LNCAP (cell line): ENCODE data around the gene AFG3L2.

Experiments
- TF ChIP-seq, protein P1 (sequence below): fragments of 450-650 bp; IDR thresholded peaks from 2 replicates; pipeline ENCODE4 v1.5.1; 2017; ENCODE audit warnings: mild to moderate bottlenecking

AFG3L2 gene

DNA sequence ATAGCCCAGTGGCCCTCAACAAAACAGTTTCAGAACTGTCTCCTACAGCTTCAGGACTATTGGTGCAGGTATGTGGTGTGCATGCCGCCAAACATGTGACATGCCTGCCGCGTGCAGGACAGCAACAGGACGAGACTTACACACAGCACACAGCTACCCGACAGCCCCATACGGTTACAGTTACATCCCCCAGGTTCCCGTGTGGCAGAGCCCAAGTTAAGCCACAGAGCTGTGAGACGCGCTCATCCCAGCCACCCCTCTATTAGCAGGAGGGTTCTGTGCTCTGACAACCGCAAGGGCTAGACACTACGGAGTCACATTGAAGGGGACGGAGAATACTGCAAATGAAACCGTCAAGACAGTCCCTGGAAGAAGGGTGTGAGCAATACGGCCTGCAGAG lies 85.3 kb downstream of the AFG3L2 start:
- TF ChIP-seq, protein P1, sequence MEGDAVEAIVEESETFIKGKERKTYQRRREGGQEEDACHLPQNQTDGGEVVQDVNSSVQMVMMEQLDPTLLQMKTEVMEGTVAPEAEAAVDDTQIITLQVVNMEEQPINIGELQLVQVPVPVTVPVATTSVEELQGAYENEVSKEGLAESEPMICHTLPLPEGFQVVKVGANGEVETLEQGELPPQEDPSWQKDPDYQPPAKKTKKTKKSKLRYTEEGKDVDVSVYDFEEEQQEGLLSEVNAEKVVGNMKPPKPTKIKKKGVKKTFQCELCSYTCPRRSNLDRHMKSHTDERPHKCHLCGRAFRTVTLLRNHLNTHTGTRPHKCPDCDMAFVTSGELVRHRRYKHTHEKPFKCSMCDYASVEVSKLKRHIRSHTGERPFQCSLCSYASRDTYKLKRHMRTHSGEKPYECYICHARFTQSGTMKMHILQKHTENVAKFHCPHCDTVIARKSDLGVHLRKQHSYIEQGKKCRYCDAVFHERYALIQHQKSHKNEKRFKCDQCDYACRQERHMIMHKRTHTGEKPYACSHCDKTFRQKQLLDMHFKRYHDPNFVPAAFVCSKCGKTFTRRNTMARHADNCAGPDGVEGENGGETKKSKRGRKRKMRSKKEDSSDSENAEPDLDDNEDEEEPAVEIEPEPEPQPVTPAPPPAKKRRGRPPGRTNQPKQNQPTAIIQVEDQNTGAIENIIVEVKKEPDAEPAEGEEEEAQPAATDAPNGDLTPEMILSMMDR, result no peak

DNA sequence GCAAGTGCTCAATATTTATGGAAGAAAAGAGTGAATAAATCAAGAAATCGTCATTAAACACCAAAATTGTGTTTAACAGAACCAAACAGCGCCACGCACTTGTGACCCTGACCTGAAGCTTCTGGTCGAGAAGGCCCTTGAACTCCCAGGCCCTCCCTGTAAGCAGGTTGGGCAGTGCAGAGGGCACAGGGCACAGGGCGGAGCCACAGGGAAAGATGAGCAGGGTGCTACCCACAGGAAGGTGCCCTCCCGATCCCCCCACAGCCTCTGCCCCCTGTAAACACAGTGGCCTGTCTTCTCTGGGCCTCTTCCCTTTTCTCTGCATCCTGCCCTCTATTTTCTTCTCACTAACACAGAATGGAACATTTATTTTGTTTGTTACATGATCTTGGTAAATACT lies 85.9 kb downstream of the AFG3L2 start:
- TF ChIP-seq, protein P1, result no peak

DNA sequence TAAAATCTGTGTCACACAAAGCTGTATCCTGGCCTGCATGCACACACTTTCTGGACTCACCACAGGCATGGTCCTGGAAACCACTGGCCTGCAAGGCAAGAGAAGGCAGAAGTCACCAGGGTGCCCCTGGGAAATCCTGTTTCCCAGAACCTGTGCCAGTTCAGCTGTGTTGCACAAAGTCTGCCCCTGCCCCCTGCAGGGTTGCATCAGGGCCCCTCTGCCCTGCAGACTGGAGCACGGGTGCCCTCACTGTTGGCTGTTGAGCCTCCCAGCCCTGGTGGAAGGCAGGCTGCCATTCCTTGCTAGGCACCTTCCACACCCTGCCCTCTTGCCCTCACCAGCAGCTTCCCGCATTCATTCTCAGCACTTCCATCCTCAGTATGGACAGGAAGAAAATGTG lies 86.9 kb downstream of the AFG3L2 start:
- TF ChIP-seq, protein P1, result no peak

DNA sequence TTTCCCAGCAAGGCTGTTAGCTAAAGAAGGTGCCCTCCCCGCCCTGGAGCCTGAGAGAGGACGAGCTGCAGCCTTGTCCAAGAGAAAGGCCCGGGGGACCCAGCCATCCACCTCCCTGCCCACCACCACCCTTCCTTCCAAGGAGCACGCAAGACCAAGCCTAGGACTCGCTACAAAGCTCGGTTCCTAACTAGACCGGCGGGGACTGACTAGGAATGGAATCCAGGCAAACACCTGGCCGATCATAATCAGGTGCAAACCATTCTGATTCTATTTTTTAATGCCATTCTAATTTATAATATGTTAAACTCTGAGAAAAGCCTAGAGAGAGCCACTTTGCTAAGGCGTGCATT lies 88.6 kb downstream of the AFG3L2 start:
- TF ChIP-seq, protein P1, result no peak

DNA sequence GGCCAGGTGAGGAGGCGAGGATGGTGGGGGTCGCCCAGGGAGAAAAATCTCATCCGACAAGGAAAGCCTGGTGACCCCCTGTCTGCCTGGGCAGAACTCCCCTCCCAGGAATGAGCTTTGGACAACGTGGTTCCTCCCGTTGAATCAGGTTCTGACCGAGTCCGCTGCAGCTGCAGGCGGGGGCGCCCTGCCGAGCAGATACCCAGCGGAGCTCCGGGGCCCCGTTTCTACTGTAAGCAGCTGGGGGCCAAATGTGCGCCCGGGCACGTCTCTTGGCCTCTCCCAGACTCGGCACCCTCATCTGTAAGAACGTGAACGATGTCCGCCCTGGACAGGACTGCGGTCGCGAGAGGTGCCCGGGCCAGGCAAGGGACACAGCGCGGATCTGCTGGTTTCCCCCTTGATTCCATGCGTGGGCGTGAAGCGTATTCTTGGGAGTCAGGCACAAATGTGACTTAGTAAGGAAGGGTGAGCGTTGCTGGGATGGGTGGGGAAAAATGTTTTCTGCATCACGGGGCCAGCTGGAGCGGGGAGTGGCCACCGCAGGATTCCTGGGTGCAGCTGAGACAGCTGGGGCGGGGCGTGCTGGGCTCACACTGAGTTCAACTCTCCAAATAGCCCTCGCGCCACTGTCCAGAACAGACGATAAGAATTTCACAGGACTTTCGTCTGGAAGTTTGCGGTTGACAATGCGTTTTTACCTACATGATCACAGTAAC lies 89.2 kb downstream of the AFG3L2 start:
- TF ChIP-seq, protein P1, result no peak

DNA sequence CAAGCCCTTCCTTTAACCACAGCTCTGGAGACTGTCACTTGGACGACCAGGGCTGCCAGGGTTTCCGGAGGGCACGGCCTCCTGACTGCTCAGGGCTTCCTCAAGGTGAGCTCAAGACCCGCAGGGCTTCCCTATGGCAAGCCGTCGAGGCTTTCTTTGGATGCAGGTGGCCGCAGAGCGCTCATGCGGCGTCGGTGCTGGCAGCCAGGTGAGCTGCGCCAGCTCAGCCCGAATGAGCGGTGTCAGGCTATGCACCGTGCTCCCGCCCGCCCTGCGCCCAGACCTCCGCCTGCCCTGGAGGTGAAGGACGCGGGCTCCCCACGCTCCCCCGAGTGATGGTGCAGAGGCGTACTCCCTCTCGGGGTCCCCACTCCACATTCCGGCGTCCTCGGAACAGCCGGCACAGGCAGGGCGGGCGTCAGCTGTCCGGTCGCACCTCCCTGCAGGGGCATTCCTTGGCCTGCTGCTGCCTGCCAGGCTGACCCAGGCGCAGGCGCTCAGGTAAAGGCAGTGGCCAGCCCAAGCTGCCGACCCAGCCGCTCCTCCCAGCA lies 89.8 kb downstream of the AFG3L2 start:
- TF ChIP-seq, protein P1, result no peak

DNA sequence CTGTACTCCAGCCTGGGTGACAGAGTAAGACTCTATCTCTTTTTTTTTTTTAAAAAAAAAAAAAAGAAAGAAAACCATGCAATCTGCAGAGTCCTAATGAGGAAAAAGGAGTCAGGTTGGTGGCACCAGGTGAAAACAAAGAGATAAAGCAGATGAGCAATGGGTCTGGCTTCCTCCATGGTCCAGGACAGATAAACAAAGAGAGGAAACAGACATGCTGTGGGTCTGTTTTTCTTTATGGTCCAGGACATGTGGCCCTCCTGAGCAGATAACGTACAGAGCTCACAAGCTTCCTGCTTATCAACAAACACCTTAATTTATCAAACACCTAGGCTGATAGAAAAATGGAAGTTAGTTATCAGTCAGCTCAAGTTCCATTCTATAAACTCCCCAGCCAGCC lies 93.4 kb downstream of the AFG3L2 start:
- TF ChIP-seq, protein P1, result no peak

DNA sequence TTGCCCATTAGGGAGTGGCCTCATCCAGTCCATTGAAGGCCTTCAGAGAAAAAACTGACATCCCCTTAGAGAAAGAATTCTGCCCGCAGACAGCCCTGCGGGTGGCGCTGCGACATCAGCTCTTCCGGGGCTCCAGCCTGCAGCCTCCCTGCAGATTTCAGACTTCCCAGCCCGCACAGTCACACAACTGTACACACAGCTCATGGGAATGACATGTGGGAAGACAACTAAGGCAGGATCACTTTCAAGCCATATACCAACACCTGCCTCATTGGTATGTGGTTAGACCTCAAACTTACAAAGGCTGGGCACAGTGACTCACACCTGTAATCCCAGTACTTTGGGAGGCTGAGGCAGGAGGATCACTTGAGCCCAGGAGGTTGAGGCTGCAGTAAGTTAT lies 93.8 kb downstream of the AFG3L2 start:
- TF ChIP-seq, protein P1, result no peak
